CD14-positive monocyte (primary cell): ENCODE data around the gene EIF2B2. TPM values are rescaled to one million over a fixed set of nuclear protein-coding genes. Genes with fewer than 3 reads are reported as not detected.

Experiments used
- DNase-seq, 3 donors: peaks; one replicate each; pipeline ENCODE4 v3.0.0-alpha.2; 2011 to 2022
- H2AFZ ChIP-seq: 2 replicates; pipeline ENCODE4 v1.6.0; 2012; ENCODE audit warnings: mild to moderate bottlenecking, low read depth, low read length, inconsistent platforms; ENCODE audit not compliant: insufficient read depth, poor library complexity, severe bottlenecking
- H3K27ac ChIP-seq, 2 donors: 1 replicate in 1 of 2; 2 replicates in 1 of 2; pipeline ENCODE4 v1.5.1; 2012 to 2013; ENCODE audit warnings: low read length in 2 of 2, control low read depth in 1 of 2, inconsistent platforms in 1 of 2, low read depth in 1 of 2, mild to moderate bottlenecking in 1 of 2
- H3K27me3 ChIP-seq, 2 donors: one replicate each; pipeline versions ENCODE4 v1.6.0 to v1.6.1; 2011 to 2013; ENCODE audit warnings: low read length in 2 of 2; ENCODE audit not compliant: control insufficient read depth in 2 of 2, insufficient read depth in 2 of 2
- H3K36me3 ChIP-seq, 2 donors: replicated peaks in 1 of 2; 1 replicate in 1 of 2; 2 replicates in 1 of 2; pipeline versions ENCODE4 v1.5.1 to v1.6.1; 2012 to 2013; ENCODE audit warnings: low read length in 2 of 2, control low read depth in 1 of 2, inconsistent platforms in 1 of 2, mild to moderate bottlenecking in 1 of 2; ENCODE audit not compliant: insufficient read depth in 2 of 2, control insufficient read depth in 1 of 2
- H3K4me1 ChIP-seq, 2 donors: 1 replicate in 1 of 2; 2 replicates in 1 of 2; pipeline versions ENCODE4 v1.5.1 to v1.6.1; 2012 to 2013; ENCODE audit warnings: low read length in 2 of 2, control low read depth in 1 of 2, inconsistent platforms in 1 of 2, mild to moderate bottlenecking in 1 of 2, moderate library complexity in 1 of 2; ENCODE audit not compliant: insufficient read depth in 2 of 2, control insufficient read depth in 1 of 2
- H3K4me2 ChIP-seq: replicated peaks from 2 replicates; pipeline ENCODE3; 2012; ENCODE audit warnings: low read length, moderate library complexity, mild to moderate bottlenecking; ENCODE audit not compliant: poor library complexity, severe bottlenecking; ENCODE audit errors: extremely low read depth
- H3K4me3 ChIP-seq, 3 experiments: fragments of 200-600 bp in 1 of 3; sonication (generic) in 1 of 3; replicated peaks in 1 of 3; 1 replicate in 2 of 3; 2 replicates in 1 of 3; pipeline ENCODE4 v1.5.1; 2011 to 2013; ENCODE audit warnings: low read length in 3 of 3, mild to moderate bottlenecking in 3 of 3, control low read depth in 2 of 3, low read depth in 2 of 3, inconsistent platforms in 1 of 3, moderate library complexity in 1 of 3
- H3K79me2 ChIP-seq: 2 replicates; pipeline ENCODE4 v1.6.0; 2012; ENCODE audit warnings: mild to moderate bottlenecking, control low read depth, inconsistent platforms, low read length, moderate library complexity; ENCODE audit not compliant: insufficient read depth
- H3K9ac ChIP-seq: 2 replicates; pipeline ENCODE4 v1.6.0; 2017; ENCODE audit warnings: low read length, mild to moderate bottlenecking; ENCODE audit not compliant: insufficient read depth, poor library complexity, severe bottlenecking
- H3K9me3 ChIP-seq, 2 donors: replicated peaks in 1 of 2; 1 replicate in 1 of 2; 2 replicates in 1 of 2; pipeline versions ENCODE4 v1.5.1 to v1.6.1; 2012 to 2013; ENCODE audit warnings: low read length in 2 of 2, control low read depth in 1 of 2; ENCODE audit not compliant: control insufficient read depth in 1 of 2, insufficient read depth in 1 of 2
- H4K20me1 ChIP-seq: 2 replicates; pipeline ENCODE4 v1.6.0; 2012; ENCODE audit warnings: mild to moderate bottlenecking, low read length, control low read depth, moderate library complexity; ENCODE audit not compliant: insufficient read depth
- H3K27ac Mint-ChIP-seq, 7 donors: one replicate each; pipeline ENCODE4 v1.8.0; 2020; ENCODE audit warnings: mild to moderate bottlenecking in 7 of 7, mixed read lengths in 7 of 7, moderate library complexity in 6 of 7, inconsistent platforms in 2 of 7
- H3K27me3 Mint-ChIP-seq, 3 donors: one replicate each; pipeline ENCODE4 v1.8.0; 2021 to 2022; ENCODE audit warnings: low read depth in 3 of 3, mild to moderate bottlenecking in 3 of 3, mixed read lengths in 3 of 3, moderate library complexity in 3 of 3, inconsistent platforms in 1 of 3
- H3K36me3 Mint-ChIP-seq, 2 donors: one replicate each; pipeline ENCODE4 v1.8.0; 2020; ENCODE audit warnings: mixed read lengths in 2 of 2, inconsistent platforms in 1 of 2, mild to moderate bottlenecking in 1 of 2
- H3K4me1 Mint-ChIP-seq: one replicate; pipeline ENCODE4 v1.8.0; 2020; ENCODE audit warnings: mild to moderate bottlenecking, mixed read lengths
- H3K4me3 Mint-ChIP-seq, 2 donors: one replicate each; pipeline ENCODE4 v1.8.0; 2020; ENCODE audit warnings: mild to moderate bottlenecking in 2 of 2, mixed read lengths in 2 of 2, moderate library complexity in 1 of 2
- H3K9me3 Mint-ChIP-seq, 7 donors: one replicate each; pipeline ENCODE4 v1.8.0; 2020 to 2022; ENCODE audit warnings: mixed read lengths in 7 of 7, mild to moderate bottlenecking in 6 of 7, moderate library complexity in 6 of 7, inconsistent platforms in 2 of 7
- WGBS: methylation state at CpG from one replicate; pipeline ENCODE4 v1.1.5; 2013; ENCODE audit warnings: missing lambda C conversion rate; ENCODE audit not compliant: insufficient coverage; 5-methylcytosine and 5-hydroxymethylcytosine counted together
- intact Hi-C, 2 donors: fragments of 100-400 bp; cut with micrococcal nuclease; formaldehyde crosslinking; loops; one replicate each; pipeline versions ENCODE4 v1.15.0 to v1.15.1; 2023
- polyA plus RNA-seq, 3 donors: library from polyadenylated mRNA; depleted of rRNA in 1 of 3; unstranded in 2 of 3; stranded (reverse) in 1 of 3; fragments of 300-500 nt in 2 of 3; fragments of >200 nt in 1 of 3; fragmentation: Illumina TruSeq in 2 of 3; gene quantifications; 1 replicate in 2 of 3; 2 replicates in 1 of 3; pipeline ENCODE4 v1.2.3, GENCODE V29; 2012 to 2021
- TF ChIP-seq, protein P1 (sequence below): fragments of 200-600 bp; IDR thresholded peaks from one replicate; pipeline ENCODE4 v1.8.0; 2022; ENCODE audit warnings: antibody characterized with exemption, mild to moderate bottlenecking

The EIF2B2 gene
- polyA plus RNA-seq, 3 donors = 20.8 to 26.3 (median 23.9) TPM

DNA sequence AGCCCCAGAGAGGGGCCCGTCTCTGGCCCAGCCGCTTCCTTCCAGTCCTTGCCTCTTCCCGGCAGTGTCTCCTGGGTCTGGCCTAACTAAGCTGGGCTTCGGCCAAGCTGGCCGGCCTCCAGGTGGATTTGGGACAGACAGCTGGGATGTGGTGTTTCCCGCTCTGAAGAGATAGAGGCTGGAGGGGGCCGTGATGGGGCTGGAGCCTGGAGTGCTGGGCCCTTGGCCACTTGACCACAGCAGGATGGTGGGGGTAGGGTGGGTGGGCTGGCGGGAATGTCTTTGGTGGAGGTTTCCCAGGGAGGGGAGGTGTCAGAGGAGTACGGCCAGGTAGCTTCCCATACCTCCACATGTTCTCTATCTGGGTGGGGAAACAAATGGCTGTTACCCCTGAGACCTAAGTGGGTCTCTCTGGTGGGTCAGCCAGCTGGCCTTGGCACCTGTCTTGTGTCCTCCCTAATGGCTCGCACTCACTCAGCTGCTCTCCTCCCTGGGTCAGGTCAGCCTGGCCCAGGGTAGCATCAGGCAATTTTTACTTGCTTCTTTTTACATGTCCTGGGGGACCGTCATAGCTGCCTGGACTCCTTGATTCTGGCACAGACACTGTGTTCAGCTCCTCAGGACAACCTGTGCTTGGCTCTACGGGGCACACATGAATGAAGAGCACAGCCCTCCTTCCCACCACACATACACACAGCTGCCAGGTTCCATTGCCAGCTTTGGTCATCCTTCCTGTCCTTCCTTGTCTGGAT lies 27.5 kb upstream of the EIF2B2 start:
- Histone ChIP-seq H3K79me2 (no peaks in the 10 kb centered on the region), H4K20me1 (no peaks in the 10 kb centered on the region), H3K4me1 (peaks cover 5 to 8% of the 10 kb centered on the region in 2 donors), H2AFZ (no peak overlapping the region), H3K27me3 (no peaks in the 10 kb centered on the region), H3K9me3 (no peaks in the 10 kb centered on the region), H3K4me3 (no peak overlapping the region), H3K9ac (no peak overlapping the region), H3K4me2 (no peak overlapping the region), H3K27ac (no peak overlapping the region), H3K36me3 (no peaks in the 10 kb centered on the region)
- Mint-ChIP-seq H3K27me3 (peaks cover 0 to 8% (median 3%) of the 10 kb centered on the region in 3 donors), H3K36me3 (no peaks in the 10 kb centered on the region), H3K27ac (no peak overlapping the region), H3K9me3 (peaks cover 0 to 2% (median 0%) of the 10 kb centered on the region in 7 donors), H3K4me1 (no peaks in the 10 kb centered on the region), H3K4me3 (no peak overlapping the region)
- no peak for DNase-seq
- TF ChIP-seq, protein P1, sequence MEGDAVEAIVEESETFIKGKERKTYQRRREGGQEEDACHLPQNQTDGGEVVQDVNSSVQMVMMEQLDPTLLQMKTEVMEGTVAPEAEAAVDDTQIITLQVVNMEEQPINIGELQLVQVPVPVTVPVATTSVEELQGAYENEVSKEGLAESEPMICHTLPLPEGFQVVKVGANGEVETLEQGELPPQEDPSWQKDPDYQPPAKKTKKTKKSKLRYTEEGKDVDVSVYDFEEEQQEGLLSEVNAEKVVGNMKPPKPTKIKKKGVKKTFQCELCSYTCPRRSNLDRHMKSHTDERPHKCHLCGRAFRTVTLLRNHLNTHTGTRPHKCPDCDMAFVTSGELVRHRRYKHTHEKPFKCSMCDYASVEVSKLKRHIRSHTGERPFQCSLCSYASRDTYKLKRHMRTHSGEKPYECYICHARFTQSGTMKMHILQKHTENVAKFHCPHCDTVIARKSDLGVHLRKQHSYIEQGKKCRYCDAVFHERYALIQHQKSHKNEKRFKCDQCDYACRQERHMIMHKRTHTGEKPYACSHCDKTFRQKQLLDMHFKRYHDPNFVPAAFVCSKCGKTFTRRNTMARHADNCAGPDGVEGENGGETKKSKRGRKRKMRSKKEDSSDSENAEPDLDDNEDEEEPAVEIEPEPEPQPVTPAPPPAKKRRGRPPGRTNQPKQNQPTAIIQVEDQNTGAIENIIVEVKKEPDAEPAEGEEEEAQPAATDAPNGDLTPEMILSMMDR = no peak
- WGBS = 89% methylated on average over 10 of the region's 12 CpGs
- intact Hi-C loops = no loop called here

GRCh38 chr14:74976264-74977113 lies 26.2 kb upstream of the EIF2B2 start:
- peaks cover 0 to 10% (median 3%) of the 10 kb centered on the region in 3 donors for H3K27me3 Mint-ChIP-seq
- H3K4me1 Mint-ChIP-seq = no peaks in the 10 kb centered on the region
- H3K9me3 Mint-ChIP-seq = peaks cover 0 to 2% (median 0%) of the 10 kb centered on the region in 7 donors
- H3K27me3 ChIP-seq = no peaks in the 10 kb centered on the region
- H3K4me2 ChIP-seq = no peak overlapping the region
- H3K36me3 Mint-ChIP-seq = no peaks in the 10 kb centered on the region
- no peak overlapping the region for H3K9ac ChIP-seq
- peaks cover 5 to 8% of the 10 kb centered on the region in 2 donors for H3K4me1 ChIP-seq
- H3K4me3 ChIP-seq = no peak overlapping the region
- H3K9me3 ChIP-seq = no peaks in the 10 kb centered on the region
- TF ChIP-seq, protein P1 = no peak
- 88% methylated on average over 10 of the region's 11 CpGs for WGBS
- H3K79me2 ChIP-seq = no peaks in the 10 kb centered on the region
- intact Hi-C loops = no loop called here
- DNase-seq = no peak
- H3K27ac Mint-ChIP-seq = no peak overlapping the region
- H2AFZ ChIP-seq = no peak overlapping the region
- H3K36me3 ChIP-seq = no peaks in the 10 kb centered on the region
- H3K4me3 Mint-ChIP-seq = no peak overlapping the region
- H3K27ac ChIP-seq = no peak overlapping the region
- H4K20me1 ChIP-seq = no peaks in the 10 kb centered on the region
